ENCODE results near the gene ZNF780A. TPM values are rescaled to one million over a fixed set of nuclear protein-coding genes. Genes with fewer than 3 reads are reported as not detected.

The ZNF780A gene
- total and polyA plus RNA-seq, 2 of the 8 experiments (the other 6 are each of a cell fraction or from before 2014, with no cell fraction given) = 3.5 to 12.0 TPM

- TF ChIP-seq USF2 (IDR thresholded peaks at IDR 0.05; ENCODE audit: low read length) = no peak
Measured at GRCh38 chr19:40055832-40056504, 34.8 kb downstream of the ZNF780A start, which contains the start of gene ZNF780B (continued).

All from H1 (cell line).